GM10266 (cell line): Measurements from ENCODE around the gene BCORL1.

ENCODE experiments used
- DNase-seq: peaks from one replicate; pipeline ENCODE4 v3.0.0; 2012; ENCODE audit errors: extremely low spot score
- CTCF ChIP-seq: IDR thresholded peaks from 2 replicates; pipeline ENCODE4 v1.5.1; 2012; ENCODE audit warnings: mild to moderate bottlenecking, low read depth; ENCODE audit not compliant: control insufficient read depth, insufficient read depth; ENCODE audit errors: missing control alignments

BCORL1 gene

GRCh38 chrX:129997086-129997485 lies 14.7 kb downstream of the BCORL1 start:
- TF ChIP-seq CTCF = no peak
- no peak for DNase-seq

- no peak for DNase-seq
- TF ChIP-seq CTCF = no peak
Observed at GRCh38 chrX:129998021-129998420, 15.6 kb downstream of the BCORL1 start.

- no peak for TF ChIP-seq CTCF
- DNase-seq = no peak
Observed at GRCh38 chrX:130001893-130002292, 19.5 kb downstream of the BCORL1 start.

GRCh38 chrX:130002541-130002940 lies 20.1 kb downstream of the BCORL1 start:
- DNase-seq = no peak
- TF ChIP-seq CTCF = no peak

GRCh38 chrX:130005089-130005807 lies 22.8 kb downstream of the BCORL1 start:
- DNase-seq = no peak
- no peak for TF ChIP-seq CTCF

- TF ChIP-seq CTCF = no peak
Observed at GRCh38 chrX:130009658-130010223, 27.3 kb downstream of the BCORL1 start.

GRCh38 chrX:130012683-130013082 lies 30.2 kb downstream of the BCORL1 start:
- no peak for TF ChIP-seq CTCF
- DNase-seq = no peak

More at GRCh38 chrX:130009658-130010223, 27.3 kb downstream of the BCORL1 start:
- DNase-seq = no peak
